ENCODE data around the gene ATP9B.

ATP9B gene

DNA sequence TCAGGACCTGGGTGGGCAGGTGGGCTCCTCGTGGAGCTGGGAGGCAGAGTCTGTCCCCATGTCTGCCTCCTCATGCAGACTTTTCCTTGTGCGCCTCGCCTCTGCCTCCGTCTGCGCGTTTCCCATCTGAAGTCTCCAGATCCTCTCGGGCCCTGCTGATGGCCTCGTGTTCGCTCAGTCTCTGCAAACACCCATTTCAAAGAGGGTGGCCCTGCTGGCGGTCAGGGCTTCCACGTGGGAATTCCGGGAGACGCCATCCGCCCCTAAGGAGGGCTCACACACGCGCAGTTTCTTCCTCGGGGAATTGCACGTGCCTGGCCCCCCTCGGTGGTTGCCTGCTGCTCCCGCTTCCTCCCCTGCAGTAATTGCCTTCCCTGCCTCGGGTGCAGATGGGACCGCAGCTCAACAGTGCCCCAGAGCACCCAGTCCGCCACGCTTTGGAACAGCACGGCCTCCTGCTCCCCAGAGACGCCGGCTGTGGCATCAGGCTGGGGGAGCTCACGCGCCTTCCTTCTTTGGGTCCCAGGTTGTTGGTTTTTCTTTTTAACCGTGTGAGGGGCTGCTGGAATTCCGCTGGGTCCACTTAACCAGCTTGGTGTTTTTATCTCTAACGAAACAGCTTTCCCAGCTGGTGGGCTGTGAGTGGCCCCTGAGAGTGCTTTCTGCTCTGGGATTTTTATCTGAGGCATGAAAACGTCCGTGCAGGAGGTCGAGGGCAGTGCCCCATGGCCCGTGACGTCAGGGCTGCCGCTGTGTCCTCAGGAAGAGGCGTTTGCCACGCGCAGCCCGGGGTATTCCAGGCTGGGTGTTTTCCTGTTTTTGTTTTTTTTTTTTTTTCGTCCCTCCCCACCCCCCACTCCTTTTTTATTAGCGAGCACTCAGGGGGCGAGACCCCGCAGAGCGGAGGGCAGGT, 342.7 kb downstream of the ATP9B start:
- TF ChIP-seq TAF1 (IDR thresholded peaks at IDR 0.05; ENCODE audit: borderline replicate concordance, insufficient read depth, low read length) (no peak), SIN3A (IDR thresholded peaks at IDR 0.05; ENCODE audit: borderline replicate concordance, insufficient read depth, low read length) (no peak), FOXP2 (optimal IDR thresholded peaks at IDR 0.05; ENCODE audit: borderline replicate concordance, extremely low read depth, extremely low read length, insufficient read depth) (no peak), POLR2AphosphoS5 (IDR thresholded peaks at IDR 0.05; ENCODE audit: low read depth, low read length) (no peak)
- TF ChIP-seq, protein P1, sequence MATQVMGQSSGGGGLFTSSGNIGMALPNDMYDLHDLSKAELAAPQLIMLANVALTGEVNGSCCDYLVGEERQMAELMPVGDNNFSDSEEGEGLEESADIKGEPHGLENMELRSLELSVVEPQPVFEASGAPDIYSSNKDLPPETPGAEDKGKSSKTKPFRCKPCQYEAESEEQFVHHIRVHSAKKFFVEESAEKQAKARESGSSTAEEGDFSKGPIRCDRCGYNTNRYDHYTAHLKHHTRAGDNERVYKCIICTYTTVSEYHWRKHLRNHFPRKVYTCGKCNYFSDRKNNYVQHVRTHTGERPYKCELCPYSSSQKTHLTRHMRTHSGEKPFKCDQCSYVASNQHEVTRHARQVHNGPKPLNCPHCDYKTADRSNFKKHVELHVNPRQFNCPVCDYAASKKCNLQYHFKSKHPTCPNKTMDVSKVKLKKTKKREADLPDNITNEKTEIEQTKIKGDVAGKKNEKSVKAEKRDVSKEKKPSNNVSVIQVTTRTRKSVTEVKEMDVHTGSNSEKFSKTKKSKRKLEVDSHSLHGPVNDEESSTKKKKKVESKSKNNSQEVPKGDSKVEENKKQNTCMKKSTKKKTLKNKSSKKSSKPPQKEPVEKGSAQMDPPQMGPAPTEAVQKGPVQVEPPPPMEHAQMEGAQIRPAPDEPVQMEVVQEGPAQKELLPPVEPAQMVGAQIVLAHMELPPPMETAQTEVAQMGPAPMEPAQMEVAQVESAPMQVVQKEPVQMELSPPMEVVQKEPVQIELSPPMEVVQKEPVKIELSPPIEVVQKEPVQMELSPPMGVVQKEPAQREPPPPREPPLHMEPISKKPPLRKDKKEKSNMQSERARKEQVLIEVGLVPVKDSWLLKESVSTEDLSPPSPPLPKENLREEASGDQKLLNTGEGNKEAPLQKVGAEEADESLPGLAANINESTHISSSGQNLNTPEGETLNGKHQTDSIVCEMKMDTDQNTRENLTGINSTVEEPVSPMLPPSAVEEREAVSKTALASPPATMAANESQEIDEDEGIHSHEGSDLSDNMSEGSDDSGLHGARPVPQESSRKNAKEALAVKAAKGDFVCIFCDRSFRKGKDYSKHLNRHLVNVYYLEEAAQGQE (IDR thresholded peaks at IDR 0.05; ENCODE audit: insufficient read depth in 1 of 2, low read depth in 2 of 2, low read length in 2 of 2) = no peak

DNA sequence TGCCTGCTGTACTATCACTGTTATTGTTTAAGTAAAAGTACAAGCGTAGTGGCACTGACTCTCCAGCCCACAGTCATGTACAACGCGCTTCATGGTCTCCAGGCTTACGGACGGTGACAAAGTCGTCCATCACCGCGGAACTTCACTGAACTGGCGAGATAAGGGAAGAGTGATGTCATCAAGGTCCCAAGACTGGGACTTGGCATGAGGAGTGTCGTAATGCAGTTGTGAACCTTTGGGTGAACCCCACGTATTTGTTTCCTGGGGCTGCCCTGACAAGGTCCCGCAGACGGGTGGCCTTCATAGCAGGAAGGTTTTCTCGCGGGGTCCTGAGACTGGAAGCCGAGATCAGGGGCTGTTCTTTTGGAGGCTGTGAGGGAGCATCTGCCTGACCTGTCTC, 343.8 kb downstream of the ATP9B start:
- TF ChIP-seq SIN3A (IDR thresholded peaks at IDR 0.05; ENCODE audit: borderline replicate concordance, insufficient read depth, low read length) (no peak), POLR2AphosphoS5 (IDR thresholded peaks at IDR 0.05; ENCODE audit: low read depth, low read length) (no peak), TAF1 (IDR thresholded peaks at IDR 0.05; ENCODE audit: borderline replicate concordance, insufficient read depth, low read length) (no peak), FOXP2 (optimal IDR thresholded peaks at IDR 0.05; ENCODE audit: borderline replicate concordance, extremely low read depth, extremely low read length, insufficient read depth) (no peak)
- TF ChIP-seq, protein P1 (IDR thresholded peaks at IDR 0.05; ENCODE audit: insufficient read depth in 1 of 2, low read depth in 2 of 2, low read length in 2 of 2) = no peak

DNA sequence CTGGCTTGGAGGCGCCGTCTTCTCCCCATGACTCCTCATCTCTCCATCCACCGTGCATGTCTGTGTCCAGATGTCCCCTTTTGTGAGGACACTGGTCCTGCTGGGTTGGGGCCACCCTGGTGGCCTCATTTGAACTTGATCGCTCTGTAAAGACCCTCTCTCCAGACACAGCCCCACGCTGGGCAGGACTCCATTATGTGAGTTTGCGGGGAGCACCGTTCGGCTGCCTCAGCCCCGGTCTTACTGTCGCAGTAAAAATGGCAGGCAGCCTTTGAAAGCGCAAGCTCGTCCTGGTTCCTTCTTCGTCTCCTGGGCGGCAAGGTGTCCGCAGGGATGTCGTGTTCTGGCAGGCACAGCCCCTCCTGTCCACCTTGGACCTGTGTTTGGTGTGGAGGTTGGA, 344.2 kb downstream of the ATP9B start:
- TF ChIP-seq, protein P1 (IDR thresholded peaks at IDR 0.05; ENCODE audit: insufficient read depth in 1 of 2, low read depth in 2 of 2, low read length in 2 of 2) = no peak
- TF ChIP-seq TAF1 (IDR thresholded peaks at IDR 0.05; ENCODE audit: borderline replicate concordance, insufficient read depth, low read length) = no peak
- TF ChIP-seq POLR2AphosphoS5 (IDR thresholded peaks at IDR 0.05; ENCODE audit: low read depth, low read length) = no peak
- TF ChIP-seq FOXP2 (optimal IDR thresholded peaks at IDR 0.05; ENCODE audit: borderline replicate concordance, extremely low read depth, extremely low read length, insufficient read depth) = no peak
- TF ChIP-seq SIN3A (IDR thresholded peaks at IDR 0.05; ENCODE audit: borderline replicate concordance, insufficient read depth, low read length) = no peak

DNA sequence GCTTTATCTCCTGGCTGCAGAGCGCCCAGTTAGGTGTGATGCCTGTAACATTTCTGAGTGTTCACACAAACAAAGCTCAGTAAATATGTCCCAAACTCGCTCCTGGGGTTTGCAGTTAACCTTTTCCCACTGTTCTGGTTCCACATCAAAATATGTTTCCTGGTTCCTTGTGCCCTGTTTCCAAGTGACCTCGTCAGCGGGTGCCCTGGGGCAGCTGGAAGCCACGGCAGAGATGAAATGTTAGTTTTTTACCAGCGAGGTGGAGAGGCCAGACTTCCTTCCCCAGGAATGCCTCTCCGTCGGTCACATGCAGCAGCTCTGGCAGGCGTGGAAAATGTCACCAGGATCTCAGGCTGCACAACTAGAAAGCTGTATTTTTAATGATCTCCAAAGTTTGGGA, 344.7 kb downstream of the ATP9B start:
- TF ChIP-seq, protein P1 (IDR thresholded peaks at IDR 0.05; ENCODE audit: insufficient read depth in 1 of 2, low read depth in 2 of 2, low read length in 2 of 2) = no peak
- no peak for TF ChIP-seq SIN3A (IDR thresholded peaks at IDR 0.05; ENCODE audit: borderline replicate concordance, insufficient read depth, low read length)
- TF ChIP-seq TAF1 (IDR thresholded peaks at IDR 0.05; ENCODE audit: borderline replicate concordance, insufficient read depth, low read length) = no peak
- no peak for TF ChIP-seq FOXP2 (optimal IDR thresholded peaks at IDR 0.05; ENCODE audit: borderline replicate concordance, extremely low read depth, extremely low read length, insufficient read depth)
- TF ChIP-seq POLR2AphosphoS5 (IDR thresholded peaks at IDR 0.05; ENCODE audit: low read depth, low read length) = no peak
